Activated CD4-positive, alpha-beta T cell treated with anti-CD3 and anti-CD28 coated beads, Interleukin-2, amount 50 U/mL, for 24 hours (primary cell): Measurements from ENCODE around the gene IFNL3.
"Not testable (repeated sequence)": the region's sequence is repeated elsewhere in the genome, so short reads cannot be mapped to it uniquely, and the experiment has no call there.

ENCODE experiments used
- DNase-seq, 2 donors: peaks; one replicate each; pipeline ENCODE4 v3.0.0-alpha.2; 2020; ENCODE audit warnings: low read depth in 1 of 2, low spot score in 1 of 2

IFNL3 gene

GRCh38 chr19:39244410-39245100, at the start of gene IFNL3:
IFNL3 (minus strand) TSS chr19:39245006; CDS start chr19:39244967, 39 bp downstream.
- not testable (repeated sequence) for DNase-seq

- no peak for DNase-seq
Observed at GRCh38 chr19:39293394-39293793, 48.6 kb upstream of the IFNL3 start.

GRCh38 chr19:39284032-39284431, 39.2 kb upstream of the IFNL3 start:
- no peak for DNase-seq

- no peak for DNase-seq
Observed at GRCh38 chr19:39282021-39282420, 37.2 kb upstream of the IFNL3 start.

- DNase-seq, result no peak
Observed at GRCh38 chr19:39277598-39277997, 32.8 kb upstream of the IFNL3 start.

GRCh38 chr19:39276740-39277139, 31.9 kb upstream of the IFNL3 start:
- DNase-seq, result no peak

- no peak for DNase-seq
Observed at GRCh38 chr19:39275578-39275977, 30.8 kb upstream of the IFNL3 start.

GRCh38 chr19:39273859-39274258, 29.1 kb upstream of the IFNL3 start:
- not testable (repeated sequence) for DNase-seq

GRCh38 chr19:39270036-39270871, 25.4 kb upstream of the IFNL3 start:
- DNase-seq, result no peak

GRCh38 chr19:39269369-39269768, 24.6 kb upstream of the IFNL3 start:
- DNase-seq, result not testable (repeated sequence)

GRCh38 chr19:39268531-39269223, 23.9 kb upstream of the IFNL3 start:
- not testable (repeated sequence) for DNase-seq

GRCh38 chr19:39268085-39268484, 23.3 kb upstream of the IFNL3 start, which contains the start of gene IFNL2:
IFNL2 (plus strand) TSS chr19:39268396; CDS start chr19:39268569, 173 bp downstream.
- DNase-seq, result not testable (repeated sequence)

- DNase-seq, result no peak
Observed at GRCh38 chr19:39265321-39265916, 20.6 kb upstream of the IFNL3 start.

- no peak for DNase-seq
Observed at GRCh38 chr19:39264306-39265290, 19.8 kb upstream of the IFNL3 start.

- no peak for DNase-seq
Observed at GRCh38 chr19:39263912-39264305, 19.1 kb upstream of the IFNL3 start.

- no peak for DNase-seq
Observed at GRCh38 chr19:39262496-39262895, 17.7 kb upstream of the IFNL3 start.

GRCh38 chr19:39261704-39262103, 16.9 kb upstream of the IFNL3 start:
- no peak for DNase-seq

- no peak for DNase-seq
Observed at GRCh38 chr19:39257227-39257626, 12.4 kb upstream of the IFNL3 start.

- DNase-seq, result no peak
Observed at GRCh38 chr19:39254531-39255345, 9.9 kb upstream of the IFNL3 start.
